HepG2 (cell line): ENCODE results near the gene ACSS1. TPM values are rescaled to one million over a fixed set of nuclear protein-coding genes. Genes with fewer than 3 reads are reported as not detected.

Experiments used
- CBX2 ChIP-seq, 2 experiments: fragments of 200-600 bp in 1 of 2; sonication (generic); formaldehyde crosslinking in 1 of 2; IDR thresholded peaks; 2 replicates each; pipeline versions ENCODE4 v1.7.0 to v1.8.1; 2018 to 2022; ENCODE audit warnings: low read depth in 2 of 2, low read length in 1 of 2, mild to moderate bottlenecking in 1 of 2, missing genetic modification reagents in 1 of 2
- CENPX ChIP-seq: sonication (generic); formaldehyde crosslinking; IDR thresholded peaks from 2 replicates; pipeline ENCODE4 v1.9.0; 2021; ENCODE audit warnings: mild to moderate bottlenecking, missing genetic modification reagents, moderate library complexity
- GTF2F1 ChIP-seq: fragments of 150-350 bp; IDR thresholded peaks from 2 replicates; pipeline ENCODE4 v1.6.1; 2014; ENCODE audit warnings: low read length
- JARID2 ChIP-seq: sonication (generic); formaldehyde crosslinking; IDR thresholded peaks from 2 replicates; pipeline ENCODE4 v1.8.1; 2023; ENCODE audit warnings: missing genetic modification reagents, inconsistent platforms; ENCODE audit not compliant: insufficient replicate concordance
- KLF11 ChIP-seq: IDR thresholded peaks from 2 replicates; pipeline ENCODE4 v1.6.1; 2016; ENCODE audit warnings: missing compliant biosample characterization
- MTA1 ChIP-seq: sonication (generic); formaldehyde crosslinking; IDR thresholded peaks from 2 replicates; pipeline ENCODE4 v1.4.0; 2020; ENCODE audit warnings: missing genetic modification reagents, mild to moderate bottlenecking, borderline replicate concordance
- NRL ChIP-seq: sonication (generic); formaldehyde crosslinking; IDR thresholded peaks from 2 replicates; pipeline ENCODE4 v1.5.0; 2020; ENCODE audit warnings: missing genetic modification reagents, mild to moderate bottlenecking, moderate library complexity, borderline replicate concordance
- REXO4 ChIP-seq: sonication (generic); formaldehyde crosslinking; IDR thresholded peaks from 2 replicates; pipeline ENCODE4 v1.8.0; 2022; ENCODE audit warnings: missing genetic modification reagents, mild to moderate bottlenecking, borderline replicate concordance
- RFXANK ChIP-seq: IDR thresholded peaks from 2 replicates; pipeline ENCODE4 v1.6.1; 2016
- TCF7L2 ChIP-seq: IDR thresholded peaks from 2 replicates; pipeline ENCODE4 v1.6.1; 2011; ENCODE audit warnings: mild to moderate bottlenecking, low read depth, low read length, moderate library complexity
- YEATS2 ChIP-seq: sonication (generic); formaldehyde crosslinking; IDR thresholded peaks from 2 replicates; pipeline ENCODE4 v1.4.0; 2020; ENCODE audit warnings: missing genetic modification reagents, borderline replicate concordance
- ZKSCAN1 ChIP-seq: fragments of 150-350 bp; IDR thresholded peaks from 2 replicates; pipeline ENCODE4 v1.6.1; 2014; ENCODE audit warnings: low read length
- ZNF10 ChIP-seq: sonication (generic); formaldehyde crosslinking; IDR thresholded peaks from 2 replicates; pipeline ENCODE4 v1.4.0; 2020; ENCODE audit warnings: mild to moderate bottlenecking, low read depth, missing genetic modification reagents, borderline replicate concordance
- ZNF160 ChIP-seq: sonication (generic); formaldehyde crosslinking; IDR thresholded peaks from 2 replicates; pipeline ENCODE4 v1.8.0; 2022; ENCODE audit warnings: mild to moderate bottlenecking, inconsistent platforms, missing genetic modification reagents
- ZNF251 ChIP-seq: sonication (generic); formaldehyde crosslinking; IDR thresholded peaks from 2 replicates; pipeline ENCODE4 v1.9.0; 2021; ENCODE audit warnings: mild to moderate bottlenecking, missing genetic modification reagents
- ZNF382 ChIP-seq: sonication (generic); formaldehyde crosslinking; IDR thresholded peaks from 2 replicates; pipeline ENCODE4 v1.5.0; 2020; ENCODE audit warnings: missing genetic modification reagents, mild to moderate bottlenecking, borderline replicate concordance
- ZNF605 ChIP-seq: sonication (generic); formaldehyde crosslinking; IDR thresholded peaks from 2 replicates; pipeline ENCODE4 v1.8.0; 2022; ENCODE audit warnings: mild to moderate bottlenecking, missing genetic modification reagents
- ZNF614 ChIP-seq: IDR thresholded peaks from 2 replicates; pipeline ENCODE4 v1.6.1; 2018; ENCODE audit warnings: missing biosample characterization, missing genetic modification reagents, inconsistent platforms, borderline replicate concordance
- ZNF615 ChIP-seq: sonication (generic); formaldehyde crosslinking; IDR thresholded peaks from 2 replicates; pipeline ENCODE4 v1.5.0; 2020; ENCODE audit warnings: mild to moderate bottlenecking, missing genetic modification reagents, borderline replicate concordance
- ZNF672 ChIP-seq: sonication (generic); formaldehyde crosslinking; IDR thresholded peaks from 2 replicates; pipeline ENCODE4 v1.8.1; 2022; ENCODE audit warnings: missing genetic modification reagents
- ZNF720 ChIP-seq: sonication (generic); formaldehyde crosslinking; IDR thresholded peaks from 2 replicates; pipeline ENCODE4 v1.4.0; 2020; ENCODE audit warnings: missing genetic modification reagents
- polyA plus RNA-seq, 8 experiments: library from polyadenylated mRNA; depleted of rRNA in 3 of 8; stranded (reverse) in 7 of 8; unstranded in 1 of 8; fragments of >200 nt; fragmentation: Illumina TruSeq in 4 of 8; extraction: Trizol in 4 of 8; gene quantifications; 2 replicates each; pipeline versions ENCODE4 v1.2.1 to v1.2.3, GENCODE V29; 2011 to 2016; ENCODE audit warnings: low read depth in 4 of 8, missing spikeins in 1 of 8, mixed read lengths in 1 of 8; ENCODE audit not compliant: insufficient read depth in 1 of 8
- total RNA-seq, 5 experiments: library from RNA; depleted of rRNA; stranded (reverse); fragments of >200 nt; fragmentation: Illumina TruSeq; extraction: Trizol; gene quantifications; 2 replicates each; pipeline ENCODE4 v1.2.3, GENCODE V29; 2016; ENCODE audit warnings: low read depth in 1 of 5
- TF ChIP-seq, protein P1 (sequence below): sonication (generic); formaldehyde crosslinking; IDR thresholded peaks from 2 replicates; pipeline ENCODE4 v1.5.1; 2020; ENCODE audit warnings: missing genetic modification reagents, mild to moderate bottlenecking, borderline replicate concordance
- TF ChIP-seq, protein P2 (sequence below): sonication (generic); IDR thresholded peaks from 2 replicates; pipeline ENCODE4 v1.6.1; 2016; ENCODE audit warnings: low read depth, borderline replicate concordance
- TF ChIP-seq, protein P3 (sequence below): sonication (generic); formaldehyde crosslinking; IDR thresholded peaks from 2 replicates; pipeline ENCODE4 v1.8.0; 2022; ENCODE audit warnings: mild to moderate bottlenecking, missing genetic modification reagents, borderline replicate concordance
- TF ChIP-seq, protein P4 (sequence below): sonication (generic); formaldehyde crosslinking; IDR thresholded peaks from 2 replicates; pipeline ENCODE4 v1.4.0; 2020; ENCODE audit warnings: low read depth, mild to moderate bottlenecking, missing genetic modification reagents

The ACSS1 gene
- total and polyA plus RNA-seq, 2 of the 13 experiments (the other 11 are each of a cell fraction or from before 2014, with no cell fraction given): 15.2 to 41.6 TPM

DNA sequence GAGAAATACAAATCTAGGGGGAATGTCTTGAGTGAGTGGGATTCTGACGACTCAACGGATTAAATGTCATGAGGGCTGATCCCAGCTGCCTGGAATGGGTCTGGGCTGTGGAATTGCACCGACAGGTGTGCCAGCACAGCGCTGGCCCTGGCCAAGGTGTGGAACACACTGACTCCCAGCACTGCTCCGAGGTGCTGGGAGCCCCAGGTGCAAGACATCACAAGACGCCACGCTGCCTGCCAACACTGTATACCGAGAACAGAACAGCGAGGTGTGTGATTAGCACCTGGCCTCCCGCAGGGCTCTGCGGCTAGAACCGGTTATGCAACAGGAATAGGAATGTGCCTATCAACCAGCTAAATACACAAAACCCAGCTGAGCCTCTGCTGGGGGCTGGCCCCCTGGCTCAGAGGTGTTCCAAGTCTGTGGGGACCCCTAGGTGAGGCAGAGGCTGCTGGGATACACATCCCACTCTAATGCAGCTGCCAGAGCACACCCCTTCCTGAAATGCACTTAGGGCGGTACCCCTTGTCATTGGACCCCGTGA, 40.6 kb downstream of the ACSS1 start (continued):
- TF ChIP-seq, protein P1, sequence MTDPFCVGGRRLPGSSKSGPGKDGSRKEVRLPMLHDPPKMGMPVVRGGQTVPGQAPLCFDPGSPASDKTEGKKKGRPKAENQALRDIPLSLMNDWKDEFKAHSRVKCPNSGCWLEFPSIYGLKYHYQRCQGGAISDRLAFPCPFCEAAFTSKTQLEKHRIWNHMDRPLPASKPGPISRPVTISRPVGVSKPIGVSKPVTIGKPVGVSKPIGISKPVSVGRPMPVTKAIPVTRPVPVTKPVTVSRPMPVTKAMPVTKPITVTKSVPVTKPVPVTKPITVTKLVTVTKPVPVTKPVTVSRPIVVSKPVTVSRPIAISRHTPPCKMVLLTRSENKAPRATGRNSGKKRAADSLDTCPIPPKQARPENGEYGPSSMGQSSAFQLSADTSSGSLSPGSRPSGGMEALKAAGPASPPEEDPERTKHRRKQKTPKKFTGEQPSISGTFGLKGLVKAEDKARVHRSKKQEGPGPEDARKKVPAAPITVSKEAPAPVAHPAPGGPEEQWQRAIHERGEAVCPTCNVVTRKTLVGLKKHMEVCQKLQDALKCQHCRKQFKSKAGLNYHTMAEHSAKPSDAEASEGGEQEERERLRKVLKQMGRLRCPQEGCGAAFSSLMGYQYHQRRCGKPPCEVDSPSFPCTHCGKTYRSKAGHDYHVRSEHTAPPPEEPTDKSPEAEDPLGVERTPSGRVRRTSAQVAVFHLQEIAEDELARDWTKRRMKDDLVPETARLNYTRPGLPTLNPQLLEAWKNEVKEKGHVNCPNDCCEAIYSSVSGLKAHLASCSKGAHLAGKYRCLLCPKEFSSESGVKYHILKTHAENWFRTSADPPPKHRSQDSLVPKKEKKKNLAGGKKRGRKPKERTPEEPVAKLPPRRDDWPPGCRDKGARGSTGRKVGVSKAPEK (CRISPR knock-in tag): no peak
- 0 out of 2 replicates have a peak, but pooled peaks have one; percentile 61 for TF ChIP-seq REXO4 (CRISPR knock-in tag)
- TF ChIP-seq ZNF160 (CRISPR knock-in tag): no peak
- TF ChIP-seq ZNF615 (CRISPR knock-in tag): no peak
- no peak for TF ChIP-seq YEATS2 (CRISPR knock-in tag)
- TF ChIP-seq, protein P2, sequence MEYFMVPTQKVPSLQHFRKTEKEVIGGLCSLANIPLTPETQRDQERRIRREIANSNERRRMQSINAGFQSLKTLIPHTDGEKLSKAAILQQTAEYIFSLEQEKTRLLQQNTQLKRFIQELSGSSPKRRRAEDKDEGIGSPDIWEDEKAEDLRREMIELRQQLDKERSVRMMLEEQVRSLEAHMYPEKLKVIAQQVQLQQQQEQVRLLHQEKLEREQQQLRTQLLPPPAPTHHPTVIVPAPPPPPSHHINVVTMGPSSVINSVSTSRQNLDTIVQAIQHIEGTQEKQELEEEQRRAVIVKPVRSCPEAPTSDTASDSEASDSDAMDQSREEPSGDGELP: peak; percentile 98
- TF ChIP-seq GTF2F1: no peak
- TF ChIP-seq TCF7L2: no peak
- no peak for TF ChIP-seq NRL (CRISPR knock-in tag)
- TF ChIP-seq ZNF251: no peak
- TF ChIP-seq, protein P3, sequence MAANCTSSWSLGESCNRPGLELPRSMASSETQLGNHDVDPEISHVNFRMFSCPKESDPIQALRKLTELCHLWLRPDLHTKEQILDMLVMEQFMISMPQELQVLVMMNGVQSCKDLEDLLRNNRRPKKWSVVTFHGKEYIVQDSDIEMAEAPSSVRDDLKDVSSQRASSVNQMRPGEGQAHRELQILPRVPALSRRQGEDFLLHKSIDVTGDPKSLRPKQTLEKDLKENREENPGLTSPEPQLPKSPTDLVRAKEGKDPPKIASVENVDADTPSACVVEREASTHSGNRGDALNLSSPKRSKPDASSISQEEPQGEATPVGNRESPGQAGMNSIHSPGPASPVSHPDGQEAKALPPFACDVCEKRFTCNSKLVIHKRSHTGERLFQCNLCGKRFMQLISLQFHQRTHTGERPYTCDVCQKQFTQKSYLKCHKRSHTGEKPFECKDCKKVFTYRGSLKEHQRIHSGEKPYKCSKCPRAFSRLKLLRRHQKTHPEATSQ: no peak
- no peak for TF ChIP-seq ZKSCAN1
- peak; percentile 32; the same call in 1 of the 2 replicates for TF ChIP-seq ZNF605
- TF ChIP-seq, protein P4, sequence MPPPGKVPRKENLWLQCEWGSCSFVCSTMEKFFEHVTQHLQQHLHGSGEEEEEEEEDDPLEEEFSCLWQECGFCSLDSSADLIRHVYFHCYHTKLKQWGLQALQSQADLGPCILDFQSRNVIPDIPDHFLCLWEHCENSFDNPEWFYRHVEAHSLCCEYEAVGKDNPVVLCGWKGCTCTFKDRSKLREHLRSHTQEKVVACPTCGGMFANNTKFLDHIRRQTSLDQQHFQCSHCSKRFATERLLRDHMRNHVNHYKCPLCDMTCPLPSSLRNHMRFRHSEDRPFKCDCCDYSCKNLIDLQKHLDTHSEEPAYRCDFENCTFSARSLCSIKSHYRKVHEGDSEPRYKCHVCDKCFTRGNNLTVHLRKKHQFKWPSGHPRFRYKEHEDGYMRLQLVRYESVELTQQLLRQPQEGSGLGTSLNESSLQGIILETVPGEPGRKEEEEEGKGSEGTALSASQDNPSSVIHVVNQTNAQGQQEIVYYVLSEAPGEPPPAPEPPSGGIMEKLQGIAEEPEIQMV (CRISPR knock-in tag): no peak
- TF ChIP-seq KLF11 (CRISPR knock-in tag): no peak
- no peak for TF ChIP-seq RFXANK (CRISPR knock-in tag)
- TF ChIP-seq ZNF720 (CRISPR knock-in tag): no peak
- TF ChIP-seq CBX2 (IDR thresholded peaks at IDR 0.05; ENCODE audit: low read depth, low read length): no peak
- no peak for TF ChIP-seq CBX2 (CRISPR knock-in tag; IDR thresholded peaks at IDR 0.05; ENCODE audit: low read depth)
- TF ChIP-seq MTA1 (CRISPR knock-in tag): peak; percentile 73; the same call in 1 of the 2 replicates
- TF ChIP-seq ZNF614 (CRISPR knock-in tag): 0 out of 2 replicates have a peak, but pooled peaks have one; percentile 10
- no peak for TF ChIP-seq JARID2
- no peak for TF ChIP-seq ZNF10 (CRISPR knock-in tag)
- no peak for TF ChIP-seq ZNF382 (CRISPR knock-in tag)
- no peak for TF ChIP-seq ZNF672
- no peak for TF ChIP-seq CENPX (CRISPR knock-in tag)
